ENCODE data around the gene FAM227B. TPM values are rescaled to one million over a fixed set of nuclear protein-coding genes. Genes with fewer than 3 reads are reported as not detected.

The FAM227B gene
- total RNA-seq, 4 donors from 2014 or later, result 3.3 to 9.2 (median 6.6) TPM

DNA sequence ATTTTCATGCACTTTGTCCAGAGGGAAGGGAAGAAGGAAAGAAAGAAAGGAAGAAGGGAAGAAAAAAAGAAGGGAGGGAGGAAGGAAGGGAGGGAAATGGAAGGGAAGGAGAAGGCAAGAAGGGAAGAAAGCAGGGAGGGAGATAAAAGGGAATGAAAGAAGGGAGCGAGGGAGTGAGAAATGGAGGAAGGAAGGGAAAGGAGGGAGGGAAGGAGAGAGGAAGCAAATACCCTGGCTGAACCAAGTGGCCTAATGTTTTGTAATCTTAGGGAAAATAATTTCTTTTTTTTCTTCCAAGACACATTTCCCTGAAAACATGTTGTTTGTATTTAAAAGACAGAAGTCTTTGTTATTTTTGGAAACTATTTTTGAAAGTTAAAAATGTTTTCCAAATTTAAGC is 36.1 kb upstream of the FAM227B start:
- DNase-seq, result no peak
- Histone ChIP-seq H3K9me3 (peaks cover 15 to 20% of the 10 kb centered on the region in 2 donors), H3K4me1 (no peaks in the 10 kb centered on the region), H3K27ac (no peak overlapping the region), H3K4me3 (no peak overlapping the region), H3K36me3 (no peaks in the 10 kb centered on the region), H3K27me3 (no peaks in the 10 kb centered on the region)
- 73 to 74% methylated on average over 1 of the region's 1 CpG for WGBS, 2 donors (ENCODE audit: low coverage in 1 of 2)
- in situ Hi-C loops (cut with MboI; ENCODE audit: low pct_ligation_motif_present in 1 of 4, low pct_unique_long_range_greater_than_20kb in 1 of 4, low sequenced_read_pairs in 3 of 4) (no loop called here), intact Hi-C loops (cut with DNase I; ENCODE audit: low total_unique reads) (no loop called here)
- no peak for TF ChIP-seq POLR2AphosphoS5 (IDR thresholded peaks at IDR 0.05)
- no peak for TF ChIP-seq POLR2A (IDR thresholded peaks at IDR 0.05)
- TF ChIP-seq, protein P1, sequence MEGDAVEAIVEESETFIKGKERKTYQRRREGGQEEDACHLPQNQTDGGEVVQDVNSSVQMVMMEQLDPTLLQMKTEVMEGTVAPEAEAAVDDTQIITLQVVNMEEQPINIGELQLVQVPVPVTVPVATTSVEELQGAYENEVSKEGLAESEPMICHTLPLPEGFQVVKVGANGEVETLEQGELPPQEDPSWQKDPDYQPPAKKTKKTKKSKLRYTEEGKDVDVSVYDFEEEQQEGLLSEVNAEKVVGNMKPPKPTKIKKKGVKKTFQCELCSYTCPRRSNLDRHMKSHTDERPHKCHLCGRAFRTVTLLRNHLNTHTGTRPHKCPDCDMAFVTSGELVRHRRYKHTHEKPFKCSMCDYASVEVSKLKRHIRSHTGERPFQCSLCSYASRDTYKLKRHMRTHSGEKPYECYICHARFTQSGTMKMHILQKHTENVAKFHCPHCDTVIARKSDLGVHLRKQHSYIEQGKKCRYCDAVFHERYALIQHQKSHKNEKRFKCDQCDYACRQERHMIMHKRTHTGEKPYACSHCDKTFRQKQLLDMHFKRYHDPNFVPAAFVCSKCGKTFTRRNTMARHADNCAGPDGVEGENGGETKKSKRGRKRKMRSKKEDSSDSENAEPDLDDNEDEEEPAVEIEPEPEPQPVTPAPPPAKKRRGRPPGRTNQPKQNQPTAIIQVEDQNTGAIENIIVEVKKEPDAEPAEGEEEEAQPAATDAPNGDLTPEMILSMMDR (IDR thresholded peaks at IDR 0.05), result no peak
- TF ChIP-seq EP300 (IDR thresholded peaks at IDR 0.05; ENCODE audit: low read depth), result no peak

DNA sequence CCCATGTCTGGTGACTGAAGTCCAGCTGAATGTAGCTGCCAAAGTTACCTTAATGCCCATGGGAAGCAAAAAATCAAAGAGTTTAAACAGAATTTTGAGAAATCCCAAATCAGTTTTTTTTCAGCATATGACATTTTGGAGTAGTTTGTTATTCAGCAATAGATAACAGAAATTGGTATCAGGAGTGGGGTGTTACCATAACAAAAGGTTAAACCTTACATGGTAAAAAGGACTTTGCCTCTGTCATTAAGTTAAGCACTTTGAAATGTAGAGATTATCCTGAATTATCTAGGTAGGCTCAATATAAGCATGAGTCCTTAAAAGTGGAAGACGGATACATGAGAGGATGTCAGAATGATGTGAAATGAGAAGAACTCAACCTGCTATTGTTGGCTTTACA is 32.3 kb upstream of the FAM227B start:
- Histone ChIP-seq H3K4me1 (no peaks in the 10 kb centered on the region), H3K27ac (no peak overlapping the region), H3K9me3 (peaks cover 15 to 20% of the 10 kb centered on the region in 2 donors), H3K27me3 (no peaks in the 10 kb centered on the region), H3K36me3 (no peaks in the 10 kb centered on the region), H3K4me3 (no peak overlapping the region)
- no peak for DNase-seq
- in situ Hi-C loops (cut with MboI; ENCODE audit: low pct_ligation_motif_present in 1 of 4, low pct_unique_long_range_greater_than_20kb in 1 of 4, low sequenced_read_pairs in 3 of 4) (no loop called here), intact Hi-C loops (cut with DNase I; ENCODE audit: low total_unique reads) (no loop called here)
- TF ChIP-seq, protein P1 (IDR thresholded peaks at IDR 0.05), result no peak
- TF ChIP-seq POLR2AphosphoS5 (IDR thresholded peaks at IDR 0.05) (no peak), EP300 (IDR thresholded peaks at IDR 0.05; ENCODE audit: low read depth) (no peak), POLR2A (IDR thresholded peaks at IDR 0.05) (no peak)
- 97 to 100% methylated on average over 1 of the region's 1 CpG for WGBS, 2 donors (ENCODE audit: low coverage in 1 of 2)

DNA sequence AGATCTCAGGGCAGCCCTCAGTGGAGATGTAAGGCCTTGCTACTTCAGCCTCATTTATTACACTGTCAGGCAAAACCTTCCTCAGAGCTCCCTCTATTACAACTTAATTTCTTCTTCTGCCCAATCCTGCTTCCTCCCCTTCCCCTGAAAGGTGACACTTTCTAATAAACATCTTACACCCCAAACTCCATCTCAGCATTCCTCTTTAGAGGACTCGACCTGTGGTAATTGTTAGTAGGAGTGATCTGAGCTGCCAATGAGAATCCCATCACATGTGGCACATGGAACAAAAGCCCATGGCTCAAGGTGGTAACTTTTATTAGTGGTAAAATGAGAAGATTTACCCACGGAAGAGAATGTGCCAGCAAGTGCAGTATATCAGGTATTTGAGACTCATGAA is 30.1 kb upstream of the FAM227B start:
- TF ChIP-seq POLR2AphosphoS5 (IDR thresholded peaks at IDR 0.05) (no peak), EP300 (IDR thresholded peaks at IDR 0.05; ENCODE audit: low read depth) (no peak), POLR2A (IDR thresholded peaks at IDR 0.05) (no peak)
- TF ChIP-seq, protein P1 (IDR thresholded peaks at IDR 0.05), result no peak
- no peaks in the 10 kb centered on the region for H3K36me3 ChIP-seq
- in situ Hi-C loops (cut with MboI; ENCODE audit: low pct_ligation_motif_present in 1 of 4, low pct_unique_long_range_greater_than_20kb in 1 of 4, low sequenced_read_pairs in 3 of 4), result no loop called here
- peaks cover 15 to 20% of the 10 kb centered on the region in 2 donors for H3K9me3 ChIP-seq
- no peak overlapping the region for H3K27ac ChIP-seq
- DNase-seq, result no peak
- H3K27me3 ChIP-seq, result no peaks in the 10 kb centered on the region
- 33 to 66% methylated on average over 1 to 2 of the region's 2 CpGs for WGBS, 2 donors (ENCODE audit: low coverage in 1 of 2)
- intact Hi-C loops (cut with DNase I; ENCODE audit: low total_unique reads), result no loop called here
- no peaks in the 10 kb centered on the region for H3K4me1 ChIP-seq
- H3K4me3 ChIP-seq, result no peak overlapping the region

DNA sequence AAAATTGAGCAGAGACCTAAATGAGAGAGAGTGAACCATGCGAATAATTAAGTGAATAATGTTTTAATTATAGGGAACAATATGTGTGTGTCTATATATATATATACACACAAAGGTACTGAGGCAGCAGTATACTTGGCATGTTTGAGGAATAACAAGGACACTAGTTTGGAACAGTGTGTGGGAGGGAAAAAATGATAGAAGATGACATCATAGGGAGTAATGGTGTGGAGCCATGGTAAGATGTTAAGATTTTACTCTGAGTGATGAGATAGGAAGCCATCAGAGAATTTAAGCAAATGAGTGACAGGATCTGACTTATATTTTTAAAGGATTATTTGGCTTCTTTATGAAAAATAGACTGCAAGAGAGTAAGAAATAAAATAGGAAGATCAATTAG is 29.4 kb upstream of the FAM227B start:
- in situ Hi-C loops (cut with MboI; ENCODE audit: low pct_ligation_motif_present in 1 of 4, low pct_unique_long_range_greater_than_20kb in 1 of 4, low sequenced_read_pairs in 3 of 4) (no loop called here), intact Hi-C loops (cut with DNase I; ENCODE audit: low total_unique reads) (no loop called here)
- Histone ChIP-seq H3K9me3 (peaks cover 15 to 20% of the 10 kb centered on the region in 2 donors), H3K4me1 (no peaks in the 10 kb centered on the region), H3K27me3 (no peaks in the 10 kb centered on the region), H3K36me3 (no peaks in the 10 kb centered on the region), H3K4me3 (no peak overlapping the region), H3K27ac (no peak overlapping the region)
- 83 to 90% methylated on average over 1 of the region's 1 CpG for WGBS, 2 donors (ENCODE audit: low coverage in 1 of 2)
- DNase-seq, result no peak
- no peak for TF ChIP-seq POLR2AphosphoS5 (IDR thresholded peaks at IDR 0.05)
- TF ChIP-seq POLR2A (IDR thresholded peaks at IDR 0.05), result no peak
- TF ChIP-seq EP300 (IDR thresholded peaks at IDR 0.05; ENCODE audit: low read depth), result no peak
- TF ChIP-seq, protein P1 (IDR thresholded peaks at IDR 0.05), result no peak
